ENCODE data around the gene NPEPL1. TPM values are rescaled to one million over a fixed set of nuclear protein-coding genes. Genes with fewer than 3 reads are reported as not detected.

NPEPL1 gene
- total RNA-seq, 2 experiments from 2014 or later: 13.6 to 15.2 TPM

DNA sequence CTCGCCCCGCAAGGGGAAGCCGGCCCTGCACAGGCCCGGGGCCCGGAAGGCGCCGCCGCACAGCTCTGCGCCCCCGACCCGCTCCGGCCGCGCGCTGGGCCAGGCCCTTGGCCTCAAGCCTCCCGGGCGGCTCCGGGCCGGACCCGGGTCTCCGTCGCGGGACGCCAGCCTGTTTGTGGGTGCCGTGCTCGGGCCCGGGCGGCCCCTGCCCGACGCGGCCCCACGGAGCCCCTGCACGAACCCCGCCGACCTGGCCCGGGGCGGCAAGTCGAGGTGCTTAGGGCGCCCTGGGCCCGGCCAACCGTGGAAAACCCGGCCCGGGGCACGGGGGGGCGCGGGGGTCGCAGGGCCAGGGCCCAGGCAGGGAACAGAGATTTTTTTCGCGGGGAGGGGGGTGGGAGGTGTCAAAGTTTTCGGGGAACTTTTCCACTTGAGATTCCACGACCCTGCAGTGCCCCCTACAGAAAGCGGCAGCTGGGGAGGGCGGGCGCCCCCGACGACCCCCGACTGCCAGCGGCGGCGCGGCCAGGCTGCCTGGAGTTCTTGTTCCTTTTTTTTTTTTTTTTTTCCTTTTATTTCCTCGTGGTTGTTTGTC is 42.3 kb upstream of the NPEPL1 start:
- CTCF ChIA-PET: interaction anchor here (0.6 to 2.4 kb wide), 14 partner anchors 9 to 805 kb away, joined by 3 to 20 read pairs (median 3); no protein-coding TSS in a partner anchor
- peak overlapping the region; percentile 100 for H3K27ac Mint-ChIP-seq
- ATAC-seq (no peak), DNase-seq (peak; percentile 53)
- intact Hi-C loops (cut with DNase I, micrococcal nuclease): loop anchor here (1.0 to 5.0 kb wide), 17 partner anchors 42 to 1298 kb away; partner anchors contain the start of genes GNAS (in 2 of the 2), GNAS-AS1 (in 1 of the 2), NELFCD (in 1 of the 2) and NPEPL1 (in 1 of the 2)
- H3K4me3 Mint-ChIP-seq: peak overlapping the region; percentile 100
- H3K27me3 Mint-ChIP-seq: no peaks in the 10 kb centered on the region
- POLR2A ChIA-PET: interaction anchor here (0.5 to 2.6 kb wide), 3 partner anchors 10 to 415 kb away, joined by 3 to 23 read pairs (median 5); no protein-coding TSS in a partner anchor
- peaks cover 12% of the 10 kb centered on the region for H3K4me1 Mint-ChIP-seq
- H3K9me3 Mint-ChIP-seq (ENCODE audit: low read depth): no peaks in the 10 kb centered on the region
- peaks cover 23% of the 10 kb centered on the region for H3K36me3 Mint-ChIP-seq (ENCODE audit: low read depth)

DNA sequence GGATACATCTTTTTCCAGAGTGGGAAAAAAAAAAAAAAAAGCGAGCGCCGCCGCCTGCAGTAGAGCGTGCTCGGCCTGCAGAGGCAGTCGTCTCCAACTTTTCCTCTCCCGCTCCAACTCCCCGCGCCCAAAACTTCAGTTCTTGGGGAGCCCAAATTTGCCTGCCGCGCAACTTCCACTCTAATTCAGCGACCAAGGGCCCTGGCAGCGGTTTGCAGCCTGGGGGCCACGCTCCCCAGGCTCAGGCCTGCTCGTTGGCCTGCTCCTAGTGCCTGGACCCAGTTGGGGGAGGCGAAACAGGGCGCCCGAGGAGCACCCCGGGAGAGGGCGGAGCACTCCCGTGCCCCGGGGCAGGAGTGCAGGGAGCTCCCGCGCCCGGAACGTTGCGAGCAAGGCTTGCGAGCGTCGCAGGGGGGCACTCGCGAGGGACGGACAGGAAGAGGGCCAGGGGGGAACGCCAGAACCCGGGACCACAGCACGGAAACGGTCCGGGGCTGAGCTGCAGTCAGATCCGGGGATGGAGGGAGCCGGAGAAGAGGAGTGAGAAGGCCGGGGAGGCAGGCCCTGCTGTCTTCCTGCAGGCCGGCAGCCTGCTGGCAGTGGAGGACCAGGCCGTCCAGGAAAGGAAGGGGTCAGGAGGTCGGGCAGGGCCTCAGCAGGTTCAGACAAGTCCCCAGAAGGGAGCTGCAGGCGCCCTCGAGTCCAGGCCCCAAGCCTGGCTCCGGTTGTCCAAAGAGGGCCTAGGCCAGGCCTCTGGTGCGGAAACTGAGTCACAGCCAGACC is 41.6 kb upstream of the NPEPL1 start, which contains the start of gene STX16:
STX16 (plus strand) TSS at position 508 of the 783 bp plus-strand sequence. CDS start 724 bp downstream, outside the sequence.
- peak; percentile 95 for DNase-seq
- peak; percentile 84 for ATAC-seq
- ChIA-PET POLR2A (interaction anchor here (0.5 to 2.6 kb wide), 7 partner anchors 9 to 416 kb away, joined by 3 to 23 read pairs (median 4); no protein-coding TSS in a partner anchor), CTCF (interaction anchor here (0.6 to 2.4 kb wide), 18 partner anchors 8 to 805 kb away, joined by 3 to 20 read pairs (median 3); no protein-coding TSS in a partner anchor)
- H3K9me3 Mint-ChIP-seq (ENCODE audit: low read depth): no peaks in the 10 kb centered on the region
- peaks cover 25% of the 10 kb centered on the region for H3K36me3 Mint-ChIP-seq (ENCODE audit: low read depth)
- H3K27ac Mint-ChIP-seq: peak within 1 kb of the TSS; percentile 100
- peak within 1 kb of the TSS; percentile 100 for H3K4me3 Mint-ChIP-seq
- peaks cover 19% of the 10 kb centered on the region for H3K4me1 Mint-ChIP-seq
- H3K27me3 Mint-ChIP-seq: no peaks in the 10 kb centered on the region
- intact Hi-C loops (cut with DNase I, micrococcal nuclease): loop anchor here (1.0 to 5.0 kb wide), 20 partner anchors 41 to 1299 kb away; partner anchors contain the start of genes GNAS (in 2 of the 2), NPEPL1 (in 2 of the 2), GNAS-AS1 (in 1 of the 2) and NELFCD (in 1 of the 2)

DNA sequence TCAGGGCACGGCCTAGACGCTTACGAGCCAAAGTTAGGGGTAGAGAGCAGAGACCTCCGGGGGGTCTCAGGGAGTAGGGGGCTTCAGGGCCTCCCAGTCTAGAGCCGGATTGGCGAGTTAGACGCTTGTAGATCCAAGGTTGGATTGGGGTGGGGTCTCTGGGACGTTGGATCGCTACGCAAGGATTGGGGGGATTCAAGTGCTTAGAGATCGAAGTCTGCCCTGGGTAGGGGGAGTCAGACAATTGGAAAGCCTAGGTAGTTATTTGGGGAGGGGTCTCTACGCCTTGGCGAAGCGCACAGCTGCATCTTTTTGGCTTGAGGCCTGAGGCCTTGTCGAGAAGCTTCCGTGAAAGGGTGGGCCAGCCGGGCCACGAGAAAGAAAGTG is 41.0 kb upstream of the NPEPL1 start:
- DNase-seq: no peak
- ChIA-PET CTCF (interaction anchor here (0.7 to 2.4 kb wide), 16 partner anchors 8 to 804 kb away, joined by 3 to 20 read pairs (median 4); no protein-coding TSS in a partner anchor), POLR2A (interaction anchor here (0.6 to 2.6 kb wide), 8 partner anchors 9 to 416 kb away, joined by 3 to 23 read pairs (median 4); no protein-coding TSS in a partner anchor)
- Mint-ChIP-seq H3K4me1 (peaks cover 25% of the 10 kb centered on the region), H3K9me3 (ENCODE audit: low read depth) (no peaks in the 10 kb centered on the region), H3K36me3 (ENCODE audit: low read depth) (peaks cover 30% of the 10 kb centered on the region), H3K27ac (peak overlapping the region; percentile 100), H3K4me3 (peak overlapping the region; percentile 100), H3K27me3 (no peaks in the 10 kb centered on the region)
- no peak for ATAC-seq
- intact Hi-C loops (cut with DNase I, micrococcal nuclease): loop anchor here (1.0 to 5.0 kb wide), 15 partner anchors 41 to 1299 kb away; partner anchors contain the start of genes NPEPL1 (in 2 of the 2), GNAS (in 1 of the 2), GNAS-AS1 (in 1 of the 2) and PMEPA1 (in 1 of the 2)

DNA sequence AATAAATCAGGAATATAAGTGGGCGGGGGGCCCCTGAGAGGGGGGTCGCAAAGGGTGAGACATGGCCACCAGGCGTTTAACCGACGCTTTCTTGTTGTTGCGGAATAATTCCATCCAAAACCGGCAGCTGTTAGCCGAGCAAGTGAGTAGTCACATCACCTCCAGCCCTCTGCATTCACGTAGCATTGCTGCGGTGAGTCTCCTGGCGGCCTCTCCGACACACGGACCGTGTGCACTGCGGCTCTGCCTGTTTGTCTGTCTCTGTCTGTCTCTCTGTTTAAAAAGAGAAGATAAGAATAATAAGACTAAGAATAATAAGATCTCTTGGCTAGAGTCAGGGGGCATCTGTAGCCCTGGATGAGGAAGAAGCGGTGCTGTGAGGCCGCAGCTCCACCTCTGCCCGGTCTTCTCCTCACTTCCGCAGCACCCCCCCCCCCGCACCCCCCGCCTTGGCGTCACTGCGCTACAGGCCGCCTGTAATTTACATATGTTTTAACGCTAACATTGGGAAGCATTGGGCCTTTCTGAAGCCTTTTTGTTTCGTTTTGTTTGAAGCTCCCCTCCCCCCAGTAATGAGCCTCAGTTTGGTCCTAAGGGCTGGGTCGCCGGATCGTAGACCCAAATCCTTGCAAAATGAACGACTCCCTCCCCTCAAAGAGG is 40.5 kb upstream of the NPEPL1 start:
- Mint-ChIP-seq H3K27ac (peak overlapping the region; percentile 100), H3K27me3 (no peaks in the 10 kb centered on the region), H3K4me3 (peak overlapping the region; percentile 100), H3K36me3 (ENCODE audit: low read depth) (peaks cover 30% of the 10 kb centered on the region), H3K4me1 (peaks cover 30% of the 10 kb centered on the region), H3K9me3 (ENCODE audit: low read depth) (no peaks in the 10 kb centered on the region)
- DNase-seq (peak; percentile 77), ATAC-seq (peak; percentile 45)
- intact Hi-C loops (cut with DNase I, micrococcal nuclease): loop anchor here (1.0 to 5.0 kb wide), 19 partner anchors 9 to 1300 kb away; partner anchors contain the start of genes NPEPL1 (in 2 of the 2), ATP5F1E (in 1 of the 2), GNAS (in 1 of the 2) and GNAS-AS1 (in 1 of the 2)
- POLR2A ChIA-PET: interaction anchor here (0.6 to 2.6 kb wide), 8 partner anchors 8 to 1281 kb away, joined by 3 to 23 read pairs (median 4); partner anchors contain the start of gene SYCP2
- CTCF ChIA-PET: interaction anchor here (0.6 to 1.1 kb wide), 8 partner anchors 11 to 1254 kb away, joined by 3 to 6 read pairs (median 3); no protein-coding TSS in a partner anchor

DNA sequence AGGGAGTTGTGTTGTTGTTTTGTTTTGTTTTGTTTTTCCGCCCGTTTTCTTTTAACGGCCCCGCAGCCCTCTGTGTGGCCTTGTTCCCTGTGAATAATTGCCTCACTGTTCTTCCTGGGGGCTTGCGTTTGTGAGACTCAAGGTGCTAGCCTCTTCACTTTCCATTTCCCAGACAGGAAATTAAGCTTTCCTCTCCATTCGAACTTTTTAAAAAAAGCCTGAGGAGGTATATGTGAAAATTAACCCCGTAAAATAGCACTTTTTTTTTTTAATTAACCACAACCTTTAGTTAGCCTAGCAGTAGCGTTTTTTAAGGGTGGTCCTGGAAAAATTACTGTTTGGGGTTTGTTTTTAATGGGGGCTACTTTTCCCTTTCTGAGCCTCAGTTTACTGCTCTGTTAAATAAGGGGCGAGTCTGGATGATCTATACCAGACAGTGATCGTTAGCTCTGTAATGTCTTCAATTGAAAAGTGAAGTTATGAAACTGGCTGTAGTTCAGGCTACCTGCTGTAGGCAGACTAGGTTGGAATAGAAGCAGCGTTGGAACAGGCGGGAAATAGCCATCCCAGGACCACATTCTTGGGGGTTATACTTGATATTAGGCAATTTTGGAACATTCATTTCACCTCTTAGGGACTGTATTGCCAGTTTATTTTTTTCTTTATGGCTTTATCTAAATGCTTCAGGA is 39.9 kb upstream of the NPEPL1 start:
- CTCF ChIA-PET: interaction anchor here (0.6 to 1.1 kb wide), 5 partner anchors 14 to 1255 kb away, joined by 3 to 5 read pairs (median 3); no protein-coding TSS in a partner anchor
- peaks cover 31% of the 10 kb centered on the region for H3K36me3 Mint-ChIP-seq (ENCODE audit: low read depth)
- POLR2A ChIA-PET: interaction anchor here (0.6 to 2.6 kb wide), 4 partner anchors 8 to 1280 kb away, joined by 3 to 23 read pairs (median 6); partner anchors contain the start of gene SYCP2
- no peak for ATAC-seq
- H3K4me3 Mint-ChIP-seq: peak overlapping the region; percentile 100
- H3K4me1 Mint-ChIP-seq: peaks cover 37% of the 10 kb centered on the region
- no peaks in the 10 kb centered on the region for H3K27me3 Mint-ChIP-seq
- intact Hi-C loops (cut with DNase I, micrococcal nuclease): loop anchor here (1.0 to 5.0 kb wide), 12 partner anchors 9 to 1300 kb away; partner anchors contain the start of genes ATP5F1E (in 1 of the 2), GNAS (in 1 of the 2), GNAS-AS1 (in 1 of the 2) and NPEPL1 (in 1 of the 2)
- no peaks in the 10 kb centered on the region for H3K9me3 Mint-ChIP-seq (ENCODE audit: low read depth)
- H3K27ac Mint-ChIP-seq: peak overlapping the region; percentile 100
- no peak for DNase-seq

DNA sequence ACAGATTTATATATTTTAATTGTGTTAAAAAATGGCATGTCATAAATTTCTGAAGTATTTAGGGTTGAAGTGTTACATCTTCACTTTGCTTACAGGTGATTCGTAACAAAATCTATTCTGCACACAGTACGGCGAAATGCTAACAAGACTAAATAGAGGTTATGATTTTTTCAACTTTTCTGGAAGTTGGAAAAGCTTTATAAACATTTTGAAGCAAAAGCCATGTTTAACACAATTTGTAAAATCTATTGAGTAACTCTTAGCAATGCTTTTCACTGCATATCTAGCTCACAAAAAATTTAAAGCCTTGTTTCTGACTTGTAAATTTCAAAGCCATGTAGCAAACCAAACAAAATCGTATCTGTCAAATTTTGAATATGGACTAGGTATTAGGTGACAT is 38.3 kb upstream of the NPEPL1 start:
- ChIA-PET POLR2A (interaction anchor here (0.6 kb wide), 1 partner anchor 39 kb away, joined by 3 read pairs; no protein-coding TSS in a partner anchor), CTCF (interaction anchor here (1.4 kb wide), 1 partner anchor 37 kb away, joined by 3 read pairs; no protein-coding TSS in a partner anchor)
- peak overlapping the region; percentile 15 for H3K4me3 Mint-ChIP-seq

DNA sequence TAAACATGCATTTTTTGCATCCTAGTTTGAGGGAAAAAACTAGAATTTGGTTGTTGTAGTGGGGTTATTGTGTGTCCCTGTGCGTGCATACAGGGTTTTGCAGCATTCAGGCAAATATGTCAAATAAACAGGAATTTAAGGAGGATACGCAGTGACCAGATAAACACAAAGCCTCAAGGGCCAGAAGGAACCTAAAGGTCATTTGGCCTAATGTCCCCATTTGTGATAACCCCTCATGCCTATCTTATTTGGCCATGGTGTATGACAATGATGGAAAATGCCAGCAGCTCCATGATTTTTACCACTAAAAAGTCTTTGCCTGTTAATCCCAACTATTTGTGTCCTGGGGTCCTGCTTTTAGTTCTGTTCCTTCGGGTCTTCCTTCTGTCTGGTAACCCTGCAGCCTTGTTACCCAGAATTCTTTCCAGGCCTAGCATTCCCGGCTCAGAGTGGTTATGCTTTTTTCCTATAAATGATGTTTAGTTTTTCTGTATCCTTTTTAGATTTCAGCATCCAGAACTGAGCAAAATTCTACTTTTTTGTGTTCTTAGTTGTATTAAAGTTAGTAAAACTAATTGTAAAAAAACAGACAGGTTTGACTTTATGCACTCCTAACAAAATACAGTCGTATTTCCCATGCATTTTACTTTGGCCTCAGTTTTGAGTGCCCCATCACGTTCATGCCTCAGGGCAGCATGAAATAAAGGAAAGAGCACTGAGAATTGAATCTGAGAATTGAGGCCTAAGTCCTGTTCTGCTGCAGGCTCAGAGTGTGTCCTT is 37.1 kb upstream of the NPEPL1 start:
- Mint-ChIP-seq H3K9me3 (ENCODE audit: low read depth) (no peaks in the 10 kb centered on the region), H3K27ac (peak overlapping the region; percentile 77), H3K36me3 (ENCODE audit: low read depth) (peaks cover 41% of the 10 kb centered on the region), H3K4me3 (peak overlapping the region; percentile 26), H3K27me3 (no peaks in the 10 kb centered on the region), H3K4me1 (peaks cover 61% of the 10 kb centered on the region)
- DNase-seq (no peak), ATAC-seq (no peak)
- ChIA-PET POLR2A (no interaction called here), CTCF (no interaction called here)
- intact Hi-C loops (cut with DNase I, micrococcal nuclease): loop anchor here in 1 of 2 experiments (2.0 kb wide), 1 partner anchor 373 kb away; no protein-coding TSS in a partner anchor

More for the DNA sequence above, 38.3 kb upstream of the NPEPL1 start:
- ATAC-seq (no peak), DNase-seq (no peak)
- Mint-ChIP-seq H3K9me3 (ENCODE audit: low read depth) (no peaks in the 10 kb centered on the region), H3K27me3 (no peaks in the 10 kb centered on the region), H3K27ac (no peak overlapping the region), H3K4me1 (peaks cover 50% of the 10 kb centered on the region), H3K36me3 (ENCODE audit: low read depth) (peaks cover 37% of the 10 kb centered on the region)
- intact Hi-C loops (cut with DNase I, micrococcal nuclease): loop anchor here (5.0 kb wide), 8 partner anchors 38 to 1302 kb away; partner anchors contain the start of genes GNAS (in 1 of the 2), GNAS-AS1 (in 1 of the 2), NPEPL1 (in 1 of the 2) and PMEPA1 (in 1 of the 2)

DNA sequence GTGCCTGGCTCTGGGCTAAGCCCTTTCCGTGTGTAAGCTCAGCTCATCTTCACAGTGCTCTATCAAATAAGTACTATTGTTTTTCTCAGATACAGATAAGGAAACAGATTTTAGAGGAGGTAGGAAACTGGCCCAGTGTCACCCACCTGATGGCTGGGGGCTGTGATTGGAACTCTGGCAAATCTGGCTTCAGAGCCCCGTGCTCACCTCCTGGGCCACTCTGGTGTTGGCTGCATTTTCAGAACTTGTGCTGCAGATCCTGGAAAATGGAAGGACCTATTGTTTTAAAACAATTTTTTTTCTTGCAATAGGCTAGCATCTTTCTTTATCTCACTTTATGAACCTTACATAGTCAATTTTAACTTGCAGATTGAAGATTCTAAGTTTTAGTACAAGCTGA is 35.8 kb upstream of the NPEPL1 start:
- ChIA-PET POLR2A (no interaction called here), CTCF (interaction anchor here (0.8 to 1.4 kb wide), 3 partner anchors 13 to 175 kb away, joined by 3 read pairs; no protein-coding TSS in a partner anchor)
- DNase-seq (no peak), ATAC-seq (no peak)
- H3K4me3 Mint-ChIP-seq: peak overlapping the region; percentile 26
- peak overlapping the region; percentile 77 for H3K27ac Mint-ChIP-seq
- peaks cover 40% of the 10 kb centered on the region for H3K36me3 Mint-ChIP-seq (ENCODE audit: low read depth)
- intact Hi-C loops (cut with DNase I, micrococcal nuclease): loop anchor here in 1 of 2 experiments (2.0 kb wide), 1 partner anchor 372 kb away; no protein-coding TSS in a partner anchor
- H3K9me3 Mint-ChIP-seq (ENCODE audit: low read depth): no peaks in the 10 kb centered on the region
- H3K4me1 Mint-ChIP-seq: peaks cover 72% of the 10 kb centered on the region
- no peaks in the 10 kb centered on the region for H3K27me3 Mint-ChIP-seq

DNA sequence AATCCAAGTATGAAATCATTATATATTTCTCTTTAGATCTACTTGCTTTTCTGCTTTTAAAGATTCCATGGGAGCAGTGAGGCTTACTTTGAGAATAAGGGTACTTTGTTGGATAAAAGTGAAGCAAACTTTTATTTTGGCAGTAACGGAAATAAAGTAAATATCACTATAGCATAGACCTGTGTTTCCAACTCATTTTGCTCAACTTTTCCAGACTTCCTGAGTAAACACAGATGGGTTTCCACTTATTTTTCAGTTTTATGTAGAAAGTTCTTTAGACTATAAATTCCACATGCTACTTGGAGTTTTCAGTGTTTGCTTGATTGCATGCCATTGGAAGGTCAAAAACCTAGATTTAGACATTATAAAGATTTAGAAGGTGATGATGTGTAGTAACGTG is 35.3 kb upstream of the NPEPL1 start:
- H3K4me1 Mint-ChIP-seq: peaks cover 76% of the 10 kb centered on the region
- intact Hi-C loops (cut with DNase I, micrococcal nuclease): loop anchor here in 1 of 2 experiments (2.0 kb wide), 1 partner anchor 372 kb away; no protein-coding TSS in a partner anchor
- DNase-seq (no peak), ATAC-seq (no peak)
- peaks cover 40% of the 10 kb centered on the region for H3K36me3 Mint-ChIP-seq (ENCODE audit: low read depth)
- peak overlapping the region; percentile 26 for H3K4me3 Mint-ChIP-seq
- ChIA-PET CTCF (interaction anchor here (1.3 to 1.8 kb wide), 4 partner anchors 10 to 34 kb away, joined by 3 to 8 read pairs (median 6); no protein-coding TSS in a partner anchor), POLR2A (no interaction called here)
- H3K9me3 Mint-ChIP-seq (ENCODE audit: low read depth): no peaks in the 10 kb centered on the region
- peak overlapping the region; percentile 77 for H3K27ac Mint-ChIP-seq
- H3K27me3 Mint-ChIP-seq: no peaks in the 10 kb centered on the region
